Stomach (tissue), 4 donors: Measurements from ENCODE around the gene RRP15.

ENCODE experiments used
- CTCF ChIP-seq, 7 experiments: fragments of 450-650 bp in 4 of 7; fragments of 200-600 bp in 3 of 7; sonication (generic) in 3 of 7; IDR thresholded peaks; one replicate each; pipeline ENCODE4 v1.5.1; 2016 to 2019; ENCODE audit warnings: antibody characterized with exemption in 7 of 7, control low read depth in 2 of 7, mild to moderate bottlenecking in 1 of 7
- EP300 ChIP-seq: sonication (generic); formaldehyde crosslinking; IDR thresholded peaks from one replicate; pipeline ENCODE4 v1.6.1; 2017; ENCODE audit warnings: antibody characterized with exemption
- POLR2A ChIP-seq, 4 donors: fragments of 450-650 bp; IDR thresholded peaks; one replicate each; pipeline ENCODE4 v1.6.1; 2016; ENCODE audit warnings: antibody characterized with exemption in 4 of 4, control low read depth in 2 of 4, mild to moderate bottlenecking in 1 of 4, moderate library complexity in 1 of 4
- POLR2AphosphoS5 ChIP-seq, 3 donors: sonication (generic); formaldehyde crosslinking; IDR thresholded peaks; one replicate each; pipeline ENCODE4 v1.6.1; 2016; ENCODE audit warnings: antibody characterized with exemption in 3 of 3

GRCh38 chr1:218315638-218316037 lies 30.5 kb downstream of the RRP15 start:
- TF ChIP-seq POLR2A (IDR thresholded peaks at IDR 0.05) (no peak), CTCF (IDR thresholded peaks at IDR 0.05) (no peak), POLR2AphosphoS5 (IDR thresholded peaks at IDR 0.05) (no peak), EP300 (no peak)
